Measurements from ENCODE around the gene GPD1. TPM values are rescaled to one million over a fixed set of nuclear protein-coding genes. Genes with fewer than 3 reads are reported as not detected.

GPD1 gene
- total and polyA plus RNA-seq, 9 of the 15 experiments (the other 6 are each of a cell fraction or from before 2014, with no cell fraction given) = 0.13 to 1.00 (median 0.55) TPM

GRCh38 chr12:50075808-50076170 is 28.0 kb upstream of the GPD1 start (continued):
- TF ChIP-seq, protein P1, sequence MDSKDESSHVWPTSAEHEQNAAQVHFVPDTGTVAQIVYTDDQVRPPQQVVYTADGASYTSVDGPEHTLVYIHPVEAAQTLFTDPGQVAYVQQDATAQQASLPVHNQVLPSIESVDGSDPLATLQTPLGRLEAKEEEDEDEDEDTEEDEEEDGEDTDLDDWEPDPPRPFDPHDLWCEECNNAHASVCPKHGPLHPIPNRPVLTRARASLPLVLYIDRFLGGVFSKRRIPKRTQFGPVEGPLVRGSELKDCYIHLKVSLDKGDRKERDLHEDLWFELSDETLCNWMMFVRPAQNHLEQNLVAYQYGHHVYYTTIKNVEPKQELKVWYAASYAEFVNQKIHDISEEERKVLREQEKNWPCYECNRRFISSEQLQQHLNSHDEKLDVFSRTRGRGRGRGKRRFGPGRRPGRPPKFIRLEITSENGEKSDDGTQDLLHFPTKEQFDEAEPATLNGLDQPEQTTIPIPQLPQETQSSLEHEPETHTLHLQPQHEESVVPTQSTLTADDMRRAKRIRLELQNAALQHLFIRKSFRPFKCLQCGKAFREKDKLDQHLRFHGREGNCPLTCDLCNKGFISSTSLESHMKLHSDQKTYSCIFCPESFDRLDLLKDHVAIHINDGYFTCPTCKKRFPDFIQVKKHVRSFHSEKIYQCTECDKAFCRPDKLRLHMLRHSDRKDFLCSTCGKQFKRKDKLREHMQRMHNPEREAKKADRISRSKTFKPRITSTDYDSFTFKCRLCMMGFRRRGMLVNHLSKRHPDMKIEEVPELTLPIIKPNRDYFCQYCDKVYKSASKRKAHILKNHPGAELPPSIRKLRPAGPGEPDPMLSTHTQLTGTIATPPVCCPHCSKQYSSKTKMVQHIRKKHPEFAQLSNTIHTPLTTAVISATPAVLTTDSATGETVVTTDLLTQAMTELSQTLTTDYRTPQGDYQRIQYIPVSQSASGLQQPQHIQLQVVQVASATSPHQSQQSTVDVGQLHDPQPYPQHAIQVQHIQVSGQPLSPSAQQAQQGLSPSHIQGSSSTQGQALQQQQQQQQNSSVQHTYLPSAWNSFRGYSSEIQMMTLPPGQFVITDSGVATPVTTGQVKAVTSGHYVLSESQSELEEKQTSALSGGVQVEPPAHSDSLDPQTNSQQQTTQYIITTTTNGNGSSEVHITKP (IDR thresholded peaks at IDR 0.05; ENCODE audit: partially characterized antibody) = no peak
- TF ChIP-seq ZNF449 (CRISPR knock-in tag; IDR thresholded peaks at IDR 0.05) (no peak), HIVEP1 (CRISPR knock-in tag; IDR thresholded peaks at IDR 0.05) (no peak), EHMT2 (IDR thresholded peaks at IDR 0.05) (no peak)

- Histone ChIP-seq H3K36me3 (ENCODE audit: control insufficient read depth, insufficient read depth, low read length) (no peaks in the 10 kb centered on the region), H3K27ac (ENCODE audit: extremely low read depth, low read depth, low read length) (no peak overlapping the region), H3K4me2 (ENCODE audit: insufficient read depth, low read length) (no peak overlapping the region), H3K9me1 (ENCODE audit: control insufficient read depth, insufficient read depth, low read length) (peaks cover 4% of the 10 kb centered on the region), H3K4me3 (no peak overlapping the region), H2AFZ (ENCODE audit: low read depth, low read length) (no peak overlapping the region), H3K27me3 (ENCODE audit: control insufficient read depth in 2 of 2, insufficient read depth in 2 of 2, low read length in 2 of 2) (no peaks in the 10 kb centered on the region), H4K20me1 (replicated peaks; ENCODE audit: control insufficient read depth, insufficient read depth, low read length) (no peaks in the 10 kb centered on the region), H3K79me2 (ENCODE audit: control insufficient read depth, insufficient read depth, low read length) (no peaks in the 10 kb centered on the region), H3K9ac (ENCODE audit: insufficient read depth in 1 of 2, low read depth in 2 of 2, low read length in 2 of 2) (no peak overlapping the region), H3K4me1 (replicated peaks in 1 of 2; ENCODE audit: control insufficient read depth in 2 of 2, insufficient read depth in 2 of 2, low read length in 2 of 2) (peaks cover 14 to 20% of the 10 kb centered on the region in 2 experiments), H3K9me3 (replicated peaks; ENCODE audit: control insufficient read depth, insufficient read depth, low read depth, low read length) (no peaks in the 10 kb centered on the region)
- no TSS peak for BruUV-seq (replicated peaks)
- WGBS (ENCODE audit: insufficient coverage, low coverage, missing lambda C conversion rate) = 15% methylated on average over 12 of the region's 12 CpGs
- CTCF ChIA-PET (ENCODE audit: low intra/inter-chr PET ratio) = interaction anchor here (5.8 kb wide), 1 partner anchor 99 kb away, joined by 66 read pairs; no protein-coding TSS in a partner anchor
- ATAC-seq (no peak), FAIRE-seq (no peak), DNase-seq (ENCODE audit: extremely low read depth in 1 of 4, low spot score in 3 of 4) (no peak)
- intact Hi-C loops (cut with micrococcal nuclease) (no loop called here), in situ Hi-C loops (cut with MboI) (no loop called here)
- POLR2A ChIA-PET = interaction anchor here (0.6 to 1.2 kb wide), 4 partner anchors 8 to 237 kb away, joined by 3 to 7 read pairs (median 3); partner anchors contain the start of gene SMARCD1
- TF ChIP-seq NR4A1 (CRISPR knock-in tag; IDR thresholded peaks at IDR 0.05) = no peak
- TF ChIP-seq NR4A1 (tag; IDR thresholded peaks at IDR 0.05) = no peak
Observed at GRCh38 chr12:50077099-50077498, 26.7 kb upstream of the GPD1 start.
